GM19099 (cell line): ENCODE measurements around the gene SPN.

Experiments
- POLR2A ChIP-seq: IDR thresholded peaks from 3 replicates; pipeline ENCODE4 v1.6.1; 2011; ENCODE audit warnings: low read depth; ENCODE audit not compliant: insufficient read length; ENCODE audit errors: extremely low read depth

SPN gene

GRCh38 chr16:29678691-29679267 lies 15.7 kb downstream of the SPN start, which contains the start of gene QPRT:
QPRT (plus strand) TSS chr16:29679180; CDS start chr16:29679198, 18 bp downstream.
- peak; percentile 48 for TF ChIP-seq POLR2A

GRCh38 chr16:29680180-29680598 lies 17.1 kb downstream of the SPN start:
- TF ChIP-seq POLR2A = no peak

GRCh38 chr16:29683543-29684090 lies 20.6 kb downstream of the SPN start:
- no peak for TF ChIP-seq POLR2A

GRCh38 chr16:29684679-29685078 lies 21.6 kb downstream of the SPN start:
- no peak for TF ChIP-seq POLR2A

- TF ChIP-seq POLR2A = no peak
These were observed 23.8 kb downstream of the SPN start for GRCh38 chr16:29686740-29687332.

GRCh38 chr16:29687755-29688154 lies 24.7 kb downstream of the SPN start:
- TF ChIP-seq POLR2A = no peak

GRCh38 chr16:29688172-29688571 lies 25.1 kb downstream of the SPN start:
- TF ChIP-seq POLR2A = no peak

GRCh38 chr16:29694384-29695195 lies 31.5 kb downstream of the SPN start:
- TF ChIP-seq POLR2A = no peak

GRCh38 chr16:29696881-29697331 lies 33.9 kb downstream of the SPN start:
- no peak for TF ChIP-seq POLR2A

- TF ChIP-seq POLR2A = no peak
These were observed 34.3 kb downstream of the SPN start for GRCh38 chr16:29697391-29697790.

GRCh38 chr16:29698042-29698441 lies 35.0 kb downstream of the SPN start:
- TF ChIP-seq POLR2A = no peak

GRCh38 chr16:29698484-29699323 lies 35.7 kb downstream of the SPN start:
- TF ChIP-seq POLR2A = no peak

- no peak for TF ChIP-seq POLR2A
These were observed 36.5 kb downstream of the SPN start for GRCh38 chr16:29699324-29700219.
